IMR-90 (cell line): ENCODE measurements around the gene TPO. TPM values are rescaled to one million over a fixed set of nuclear protein-coding genes. Genes with fewer than 3 reads are reported as not detected.

Experiments used
- ATAC-seq: fragments of 200-7000 bp; cut with Tn5 transposase; 2 replicates; pipeline ENCODE4 v1.9.1; 2020; ENCODE audit warnings: low read depth, mild to moderate bottlenecking, moderate library complexity
- BruUV-seq: library from RNA; stranded (reverse); fragments of 400-500 nt; replicated peaks from 2 replicates; lab custom pipeline; 2021; lab: Mats Ljungman, UMichigan
- CTCF ChIA-PET: fragments of 300-600 bp; formaldehyde crosslinking; extraction: SDS; loops from one replicate; lab custom pipeline; 2021; ENCODE audit warnings: antibody characterized with exemption; lab: Yijun Ruan, JAX
- POLR2A ChIA-PET: fragments of 300-600 bp; sonication (Branson Sonifier 250); formaldehyde crosslinking; loops from one replicate; lab custom pipeline; 2022; ENCODE audit warnings: antibody characterized with exemption; ENCODE audit not compliant: unreplicated experiment; lab: Charles Lee
- DNase-seq: peaks from one replicate; pipeline ENCODE4 v3.0.0; 2013
- H2AFZ ChIP-seq: replicated peaks from 2 replicates; pipeline ENCODE3; 2013; ENCODE audit warnings: low read length, mild to moderate bottlenecking; ENCODE audit not compliant: poor library complexity
- H2AK5ac ChIP-seq: 2 replicates; pipeline ENCODE4 v1.6.1; 2013; ENCODE audit warnings: low read depth, low read length, inconsistent platforms
- H2AK9ac ChIP-seq: replicated peaks from 2 replicates; pipeline ENCODE3; 2013; ENCODE audit warnings: mild to moderate bottlenecking, low read depth, low read length, moderate library complexity; ENCODE audit not compliant: poor library complexity
- H2BK120ac ChIP-seq: 2 replicates; pipeline ENCODE4 v1.6.1; 2013; ENCODE audit warnings: low read depth, low read length, inconsistent platforms
- H2BK15ac ChIP-seq: 3 replicates; pipeline ENCODE4 v1.6.1; 2013; ENCODE audit warnings: low read depth, low read length, inconsistent platforms
- H2BK20ac ChIP-seq: 2 replicates; pipeline ENCODE4 v1.6.1; 2013; ENCODE audit warnings: low read depth, mild to moderate bottlenecking, inconsistent platforms, low read length, moderate library complexity
- H2BK5ac ChIP-seq: 2 replicates; pipeline ENCODE4 v1.6.1; 2013; ENCODE audit warnings: mild to moderate bottlenecking, low read depth, low read length, inconsistent platforms; ENCODE audit not compliant: poor library complexity, severe bottlenecking
- H3K14ac ChIP-seq: replicated peaks from 2 replicates; pipeline ENCODE4 v1.6.1; 2013; ENCODE audit warnings: low read depth, low read length, inconsistent platforms
- H3K18ac ChIP-seq: 2 replicates; pipeline ENCODE4 v1.6.1; 2013; ENCODE audit warnings: low read depth, low read length, control low read depth
- H3K23ac ChIP-seq: 2 replicates; pipeline ENCODE4 v1.6.1; 2013; ENCODE audit warnings: low read depth, low read length, inconsistent platforms
- H3K27ac ChIP-seq: 2 replicates; pipeline ENCODE4 v1.5.1; 2013; ENCODE audit warnings: mild to moderate bottlenecking, control low read depth, low read length; ENCODE audit not compliant: insufficient read depth
- H3K27me3 ChIP-seq: 2 replicates; pipeline ENCODE4 v1.6.1; 2013; ENCODE audit warnings: low read length; ENCODE audit not compliant: control insufficient read depth, insufficient read depth
- H3K36me3 ChIP-seq: 2 replicates; pipeline ENCODE4 v1.6.1; 2013; ENCODE audit warnings: low read length, mixed read lengths; ENCODE audit not compliant: control insufficient read depth, insufficient read depth
- H3K4ac ChIP-seq: 2 replicates; pipeline ENCODE4 v1.6.1; 2013; ENCODE audit warnings: low read depth, low read length, inconsistent platforms
- H3K4me1 ChIP-seq: 2 replicates; pipeline ENCODE4 v1.6.1; 2013; ENCODE audit warnings: low read length, mixed read lengths; ENCODE audit not compliant: control insufficient read depth, insufficient read depth
- H3K4me2 ChIP-seq: 2 replicates; pipeline ENCODE4 v1.6.1; 2013; ENCODE audit warnings: low read depth, mild to moderate bottlenecking, control low read depth, low read length, moderate library complexity
- H3K4me3 ChIP-seq: 2 replicates; pipeline ENCODE4 v1.5.1; 2013; ENCODE audit warnings: low read depth, mild to moderate bottlenecking, control low read depth, low read length, moderate library complexity; ENCODE audit not compliant: insufficient read depth
- H3K56ac ChIP-seq: 2 replicates; pipeline ENCODE4 v1.6.1; 2013; ENCODE audit warnings: low read length, inconsistent platforms; ENCODE audit not compliant: insufficient read depth; ENCODE audit errors: extremely low read depth
- H3K79me1 ChIP-seq, 2 experiments: 2 replicates each; pipeline ENCODE4 v1.6.1; 2013; ENCODE audit warnings: low read length in 2 of 2, inconsistent platforms in 1 of 2, low read depth in 1 of 2
- H3K9ac ChIP-seq: 2 replicates; pipeline ENCODE4 v1.6.1; 2013; ENCODE audit warnings: low read depth, low read length, control low read depth
- H3K9me1 ChIP-seq: 2 replicates; pipeline ENCODE4 v1.6.1; 2013; ENCODE audit warnings: low read length, inconsistent platforms; ENCODE audit not compliant: insufficient read depth
- H3K9me3 ChIP-seq: 2 replicates; pipeline ENCODE4 v1.6.1; 2013; ENCODE audit warnings: low read length; ENCODE audit not compliant: control insufficient read depth, insufficient read depth
- H4K20me1 ChIP-seq: 2 replicates; pipeline ENCODE4 v1.6.1; 2013; ENCODE audit warnings: low read length, inconsistent platforms; ENCODE audit not compliant: insufficient read depth
- H4K5ac ChIP-seq: 2 replicates; pipeline ENCODE4 v1.6.1; 2013; ENCODE audit warnings: mild to moderate bottlenecking, low read depth, low read length, control low read depth
- H4K8ac ChIP-seq, 2 experiments: 2 replicates each; pipeline ENCODE4 v1.6.1; 2013; ENCODE audit warnings: low read depth in 2 of 2, low read length in 2 of 2, control low read depth in 1 of 2, inconsistent platforms in 1 of 2
- H4K91ac ChIP-seq: 2 replicates; pipeline ENCODE4 v1.6.1; 2013; ENCODE audit warnings: low read depth, low read length, inconsistent platforms; ENCODE audit not compliant: insufficient read depth
- CEBPB ChIP-seq: IDR thresholded peaks from 2 replicates; pipeline ENCODE4 v1.6.1; 2012; ENCODE audit warnings: low read depth, low read length, improper control_type of control experiment
- CHD1 ChIP-seq: IDR thresholded peaks from 2 replicates; pipeline ENCODE4 v1.6.1; 2012; ENCODE audit warnings: low read depth, low read length, improper control_type of control experiment
- FOS ChIP-seq: fragments of 150-350 bp; IDR thresholded peaks from 2 replicates; pipeline ENCODE4 v1.6.1; 2016; ENCODE audit warnings: low read depth, low read length
- MAZ ChIP-seq: IDR thresholded peaks from 2 replicates; pipeline ENCODE4 v1.6.1; 2012; ENCODE audit warnings: low read depth, mild to moderate bottlenecking, low read length, improper control_type of control experiment, moderate library complexity, borderline replicate concordance
- MXI1 ChIP-seq: IDR thresholded peaks from 2 replicates; pipeline ENCODE4 v1.6.1; 2012; ENCODE audit warnings: low read depth, mild to moderate bottlenecking, low read length, moderate library complexity, borderline replicate concordance
- NFE2L2 ChIP-seq: fragments of 150-350 bp; IDR thresholded peaks from 2 replicates; pipeline ENCODE4 v1.6.1; 2016; ENCODE audit warnings: low read depth, mild to moderate bottlenecking, low read length
- POLR2A ChIP-seq: IDR thresholded peaks from 2 replicates; pipeline ENCODE4 v1.6.1; 2012; ENCODE audit warnings: mild to moderate bottlenecking, low read depth, low read length
- RAD21 ChIP-seq: IDR thresholded peaks from 2 replicates; pipeline ENCODE4 v1.6.1; 2012; ENCODE audit warnings: low read length, improper control_type of control experiment
- RCOR1 ChIP-seq: IDR thresholded peaks from 2 replicates; pipeline ENCODE4 v1.6.1; 2012; ENCODE audit warnings: mild to moderate bottlenecking, low read length, improper control_type of control experiment; ENCODE audit not compliant: insufficient replicate concordance
- RFX5 ChIP-seq: IDR thresholded peaks from 2 replicates; pipeline ENCODE4 v1.8.0; 2012; ENCODE audit warnings: low read depth, mild to moderate bottlenecking, low read length, moderate library complexity
- WGBS, 2 experiments: methylation state at CpG; one replicate each; pipeline versions ENCODE4 v1.1.5 to v1.1.7; 2013; ENCODE audit warnings: missing lambda C conversion rate in 2 of 2; ENCODE audit not compliant: insufficient read length in 1 of 2; ENCODE audit errors: extremely low coverage in 2 of 2; 5-methylcytosine and 5-hydroxymethylcytosine counted together
- dilution Hi-C: fragments of 300-500 bp; cut with HindIII; formaldehyde crosslinking; loops from one replicate; pipeline ENCODE4 v1.14.3; 2018; ENCODE audit warnings: low sequenced_read_pairs; ENCODE audit not compliant: unreplicated experiment
- in situ Hi-C: fragments of 300-500 bp; cut with MboI; formaldehyde crosslinking; loops from 3 replicates; pipeline ENCODE4 v1.14.3; 2019; ENCODE audit warnings: low sequenced_read_pairs, inconsistent platforms, mixed read lengths
- intact Hi-C: fragments of 100-400 bp; cut with micrococcal nuclease; formaldehyde crosslinking; loops from 2 replicates; pipeline ENCODE4 v1.10.0; 2022
- polyA plus RNA-seq, 3 experiments: library from polyadenylated mRNA; depleted of rRNA; stranded (reverse); fragments of >200 nt; gene quantifications; 2 replicates each; pipeline ENCODE4 v1.2.3, GENCODE V29; 2012; ENCODE audit warnings: low replicate concordance in 1 of 3
- total RNA-seq: library from RNA; depleted of rRNA; stranded (reverse); fragments of >200 nt; gene quantifications from 2 replicates; pipeline ENCODE4 v1.2.3, GENCODE V29; 2012
- TF ChIP-seq, protein P1 (sequence below): conservative IDR thresholded peaks from 2 replicates; pipeline ENCODE4 v1.5.1; 2012; ENCODE audit warnings: mild to moderate bottlenecking, low read depth, low read length, improper control_type of control experiment
- TF ChIP-seq, protein P2 (sequence below): fragments of 150-350 bp; IDR thresholded peaks from 2 replicates; pipeline ENCODE4 v1.6.1; 2016; ENCODE audit warnings: low read depth, mild to moderate bottlenecking, low read length, moderate library complexity, borderline replicate concordance
- TF ChIP-seq, protein P3 (sequence below): fragments of 150-350 bp; IDR thresholded peaks from 2 replicates; pipeline ENCODE4 v1.6.1; 2017; ENCODE audit warnings: mild to moderate bottlenecking, antibody characterized with exemption, low read length, low read depth

TPO gene
- total and polyA plus RNA-seq, 2 of the 4 experiments (the other 2 are of a cell fraction), result not detected

DNA sequence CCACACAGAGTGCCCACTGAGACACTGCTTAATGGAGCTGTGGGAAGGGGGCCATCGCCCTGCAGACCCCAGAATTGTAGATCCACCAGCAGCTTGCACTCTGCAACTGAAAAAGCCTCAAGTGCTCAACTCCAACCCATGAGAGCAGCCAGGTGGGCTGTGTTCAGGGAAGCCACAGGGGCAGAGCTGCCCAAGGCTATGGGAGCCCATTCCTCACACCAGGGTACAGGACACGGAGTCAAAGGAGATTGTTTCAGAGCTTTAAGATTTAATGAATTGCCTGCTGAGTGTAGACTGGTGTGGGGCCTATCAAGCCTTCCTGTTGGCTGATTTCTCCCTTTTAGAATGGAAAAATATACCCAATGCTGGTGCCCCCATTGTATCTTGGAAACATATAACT lies 17.2 kb downstream of the TPO start:
- no peak overlapping the region for H4K8ac ChIP-seq
- in situ Hi-C loops, result no loop called here
- H3K4ac ChIP-seq, result no peak overlapping the region
- no TSS peak for BruUV-seq
- DNase-seq (no peak), ATAC-seq (no peak)
- H2AFZ ChIP-seq, result no peak overlapping the region
- H3K23ac ChIP-seq, result no peak overlapping the region
- no peaks in the 10 kb centered on the region for H3K27me3 ChIP-seq
- H3K36me3 ChIP-seq, result no peaks in the 10 kb centered on the region
- WGBS, 2 experiments, result no CpG with 5 or more reads among the region's 2 CpGs
- no peak overlapping the region for H4K5ac ChIP-seq
- no peak overlapping the region for H3K27ac ChIP-seq
- no peak overlapping the region for H3K14ac ChIP-seq
- dilution Hi-C loops, result no loop called here
- no peak overlapping the region for H2BK15ac ChIP-seq
- ChIA-PET CTCF (no interaction called here), POLR2A (no interaction called here)
- no peaks in the 10 kb centered on the region for H3K79me1 ChIP-seq
- H3K9me1 ChIP-seq, result no peaks in the 10 kb centered on the region
- H2AK9ac ChIP-seq, result no peak overlapping the region
- no peaks in the 10 kb centered on the region for H3K4me1 ChIP-seq
- H3K4me3 ChIP-seq, result no peak overlapping the region
- H2BK20ac ChIP-seq, result no peak overlapping the region
- no peak overlapping the region for H3K18ac ChIP-seq
- no peak overlapping the region for H3K9ac ChIP-seq
- no peak overlapping the region for H2BK5ac ChIP-seq
- no peaks in the 10 kb centered on the region for H4K20me1 ChIP-seq
- no peak overlapping the region for H2BK120ac ChIP-seq
- no peak overlapping the region for H3K4me2 ChIP-seq
- H3K56ac ChIP-seq, result no peak overlapping the region
- TF ChIP-seq, protein P1, sequence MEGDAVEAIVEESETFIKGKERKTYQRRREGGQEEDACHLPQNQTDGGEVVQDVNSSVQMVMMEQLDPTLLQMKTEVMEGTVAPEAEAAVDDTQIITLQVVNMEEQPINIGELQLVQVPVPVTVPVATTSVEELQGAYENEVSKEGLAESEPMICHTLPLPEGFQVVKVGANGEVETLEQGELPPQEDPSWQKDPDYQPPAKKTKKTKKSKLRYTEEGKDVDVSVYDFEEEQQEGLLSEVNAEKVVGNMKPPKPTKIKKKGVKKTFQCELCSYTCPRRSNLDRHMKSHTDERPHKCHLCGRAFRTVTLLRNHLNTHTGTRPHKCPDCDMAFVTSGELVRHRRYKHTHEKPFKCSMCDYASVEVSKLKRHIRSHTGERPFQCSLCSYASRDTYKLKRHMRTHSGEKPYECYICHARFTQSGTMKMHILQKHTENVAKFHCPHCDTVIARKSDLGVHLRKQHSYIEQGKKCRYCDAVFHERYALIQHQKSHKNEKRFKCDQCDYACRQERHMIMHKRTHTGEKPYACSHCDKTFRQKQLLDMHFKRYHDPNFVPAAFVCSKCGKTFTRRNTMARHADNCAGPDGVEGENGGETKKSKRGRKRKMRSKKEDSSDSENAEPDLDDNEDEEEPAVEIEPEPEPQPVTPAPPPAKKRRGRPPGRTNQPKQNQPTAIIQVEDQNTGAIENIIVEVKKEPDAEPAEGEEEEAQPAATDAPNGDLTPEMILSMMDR, result no peak
- no peak for TF ChIP-seq FOS
- no peak for TF ChIP-seq POLR2A
- TF ChIP-seq, protein P2, sequence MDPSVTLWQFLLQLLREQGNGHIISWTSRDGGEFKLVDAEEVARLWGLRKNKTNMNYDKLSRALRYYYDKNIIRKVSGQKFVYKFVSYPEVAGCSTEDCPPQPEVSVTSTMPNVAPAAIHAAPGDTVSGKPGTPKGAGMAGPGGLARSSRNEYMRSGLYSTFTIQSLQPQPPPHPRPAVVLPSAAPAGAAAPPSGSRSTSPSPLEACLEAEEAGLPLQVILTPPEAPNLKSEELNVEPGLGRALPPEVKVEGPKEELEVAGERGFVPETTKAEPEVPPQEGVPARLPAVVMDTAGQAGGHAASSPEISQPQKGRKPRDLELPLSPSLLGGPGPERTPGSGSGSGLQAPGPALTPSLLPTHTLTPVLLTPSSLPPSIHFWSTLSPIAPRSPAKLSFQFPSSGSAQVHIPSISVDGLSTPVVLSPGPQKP, result no peak
- no peak for TF ChIP-seq RCOR1
- no peak for TF ChIP-seq CHD1
- TF ChIP-seq, protein P3, sequence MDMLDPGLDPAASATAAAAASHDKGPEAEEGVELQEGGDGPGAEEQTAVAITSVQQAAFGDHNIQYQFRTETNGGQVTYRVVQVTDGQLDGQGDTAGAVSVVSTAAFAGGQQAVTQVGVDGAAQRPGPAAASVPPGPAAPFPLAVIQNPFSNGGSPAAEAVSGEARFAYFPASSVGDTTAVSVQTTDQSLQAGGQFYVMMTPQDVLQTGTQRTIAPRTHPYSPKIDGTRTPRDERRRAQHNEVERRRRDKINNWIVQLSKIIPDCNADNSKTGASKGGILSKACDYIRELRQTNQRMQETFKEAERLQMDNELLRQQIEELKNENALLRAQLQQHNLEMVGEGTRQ, result no peak
- TF ChIP-seq CEBPB, result no peak
- TF ChIP-seq NFE2L2, result no peak
- no peak for TF ChIP-seq MXI1
- TF ChIP-seq MAZ, result no peak
- no peak for TF ChIP-seq RFX5
- no peak for TF ChIP-seq RAD21
- peaks cover 28% of the 10 kb centered on the region for H3K9me3 ChIP-seq
- H4K91ac ChIP-seq, result no peak overlapping the region
- H2AK5ac ChIP-seq, result no peak overlapping the region
- intact Hi-C loops, result no loop called here
